NCI-H1092 (cell line): ENCODE results near the gene FAR1.
"Not testable (repeated sequence)": the region's sequence is repeated elsewhere in the genome, so short reads cannot be mapped to it uniquely, and the experiment has no call there.

ENCODE experiments used
- DNase-seq: peaks from one replicate; lab custom pipeline; 2025; lab: John Stamatoyannopoulos, UW

FAR1 gene, protein sequence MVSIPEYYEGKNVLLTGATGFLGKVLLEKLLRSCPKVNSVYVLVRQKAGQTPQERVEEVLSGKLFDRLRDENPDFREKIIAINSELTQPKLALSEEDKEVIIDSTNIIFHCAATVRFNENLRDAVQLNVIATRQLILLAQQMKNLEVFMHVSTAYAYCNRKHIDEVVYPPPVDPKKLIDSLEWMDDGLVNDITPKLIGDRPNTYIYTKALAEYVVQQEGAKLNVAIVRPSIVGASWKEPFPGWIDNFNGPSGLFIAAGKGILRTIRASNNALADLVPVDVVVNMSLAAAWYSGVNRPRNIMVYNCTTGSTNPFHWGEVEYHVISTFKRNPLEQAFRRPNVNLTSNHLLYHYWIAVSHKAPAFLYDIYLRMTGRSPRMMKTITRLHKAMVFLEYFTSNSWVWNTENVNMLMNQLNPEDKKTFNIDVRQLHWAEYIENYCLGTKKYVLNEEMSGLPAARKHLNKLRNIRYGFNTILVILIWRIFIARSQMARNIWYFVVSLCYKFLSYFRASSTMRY

DNA sequence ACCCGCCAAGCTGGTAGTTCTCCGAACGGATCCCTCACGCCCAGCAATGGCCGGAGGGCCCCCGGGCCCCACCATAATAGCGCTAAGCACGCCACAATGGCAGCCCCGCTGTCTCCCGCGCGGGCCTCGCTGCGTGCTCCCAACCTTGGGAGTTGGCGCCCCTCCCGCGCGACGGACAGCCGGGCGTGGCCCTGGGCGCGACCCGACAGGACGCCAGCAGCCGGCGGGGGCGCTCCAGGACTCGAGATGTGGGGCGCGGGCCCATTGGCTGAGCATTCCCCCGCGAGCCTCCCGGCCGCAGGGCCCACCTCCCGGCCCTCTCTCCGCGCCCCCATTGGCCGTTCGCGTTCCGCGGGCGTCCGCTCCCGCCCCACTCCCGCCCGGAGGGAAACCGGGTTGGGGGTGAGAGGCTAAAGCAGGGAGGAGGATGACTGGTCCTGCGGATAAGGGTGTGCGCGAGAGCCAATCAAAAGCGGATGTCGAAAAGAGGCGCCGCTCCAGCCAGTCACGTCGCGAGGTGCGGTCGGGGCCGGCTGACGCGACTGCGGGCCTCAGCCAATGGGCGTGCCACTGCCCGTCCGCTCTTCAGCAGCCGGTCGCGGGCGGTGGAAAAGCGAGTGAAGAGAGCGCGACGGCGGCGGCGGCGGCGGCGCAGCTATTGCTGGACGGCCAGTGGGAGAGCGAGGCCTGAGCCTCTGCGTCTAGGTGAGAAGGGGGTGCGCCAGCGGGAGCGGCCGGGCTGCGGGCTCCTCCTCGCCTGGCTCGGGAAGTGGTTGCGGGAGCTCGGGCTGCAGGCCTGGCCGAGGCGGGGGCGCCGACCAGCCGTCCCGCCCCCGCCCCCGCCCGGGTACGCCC, at the start of gene FAR1:
Gene FAR1, plus strand, starts transcription at position 567 of the 855 bp plus-strand sequence. CDS start 26,098 bp downstream, outside the sequence.
- DNase-seq = peak; percentile 99

DNA sequence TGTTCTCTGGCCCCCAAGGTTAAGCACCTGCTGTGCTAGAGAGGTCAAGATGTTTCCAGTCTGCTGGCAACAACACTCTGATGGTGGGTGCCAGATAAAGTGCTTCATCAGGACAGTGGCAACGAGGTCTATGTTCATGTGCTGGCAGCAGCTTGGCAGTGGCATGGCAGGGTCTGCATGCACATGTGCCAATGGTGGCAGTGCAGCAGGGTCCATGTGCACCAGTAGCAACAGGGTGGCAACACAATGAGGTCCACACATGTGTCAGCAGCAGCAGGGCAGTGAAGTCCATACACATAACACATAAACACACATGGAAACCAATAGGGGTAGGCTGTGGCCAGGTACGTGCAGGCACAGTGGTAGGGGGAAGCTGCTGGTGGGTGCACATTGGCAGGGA, 48.4 kb upstream of the FAR1 start:
- DNase-seq = no peak

DNA sequence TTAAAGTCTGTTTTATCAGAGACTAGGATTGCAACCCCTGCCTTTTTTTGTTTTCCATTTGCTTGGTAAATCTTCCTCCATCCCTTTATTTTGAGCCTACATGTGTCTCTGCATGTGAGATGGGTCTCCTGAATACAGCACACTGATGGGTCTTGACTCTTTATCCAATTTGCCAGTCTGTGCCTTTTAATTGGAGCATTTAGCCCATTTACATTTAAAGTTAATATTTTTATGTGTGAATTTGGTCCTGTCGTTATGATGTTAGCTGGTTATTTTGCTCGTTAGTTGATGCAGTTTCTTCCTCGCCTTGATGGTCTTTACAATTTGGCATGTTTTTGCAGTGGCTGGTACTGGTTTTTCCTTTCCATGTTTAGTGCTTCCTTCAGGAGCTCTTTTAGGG, 41.6 kb upstream of the FAR1 start:
- not testable (repeated sequence) for DNase-seq

DNA sequence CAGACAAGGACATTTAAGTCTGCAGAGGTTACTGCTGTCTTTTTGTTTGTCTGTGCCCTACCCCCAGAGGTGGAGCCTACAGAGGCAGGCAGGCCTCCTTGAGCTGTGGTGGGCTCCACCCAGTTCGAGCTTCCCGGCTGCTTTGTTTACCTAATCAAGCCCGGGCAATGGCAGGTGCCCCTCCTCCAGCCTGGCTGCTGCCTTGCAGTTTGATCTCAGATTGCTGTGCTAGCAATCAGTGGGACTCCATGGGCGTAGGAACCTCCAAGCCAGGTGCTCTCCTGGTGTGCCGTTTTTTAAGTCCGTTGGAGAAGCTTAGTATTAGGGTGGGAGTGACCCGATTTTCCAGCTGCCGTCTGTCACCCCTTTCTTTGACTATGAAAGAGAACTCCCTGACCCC, 39.8 kb upstream of the FAR1 start:
- DNase-seq = not testable (repeated sequence)

DNA sequence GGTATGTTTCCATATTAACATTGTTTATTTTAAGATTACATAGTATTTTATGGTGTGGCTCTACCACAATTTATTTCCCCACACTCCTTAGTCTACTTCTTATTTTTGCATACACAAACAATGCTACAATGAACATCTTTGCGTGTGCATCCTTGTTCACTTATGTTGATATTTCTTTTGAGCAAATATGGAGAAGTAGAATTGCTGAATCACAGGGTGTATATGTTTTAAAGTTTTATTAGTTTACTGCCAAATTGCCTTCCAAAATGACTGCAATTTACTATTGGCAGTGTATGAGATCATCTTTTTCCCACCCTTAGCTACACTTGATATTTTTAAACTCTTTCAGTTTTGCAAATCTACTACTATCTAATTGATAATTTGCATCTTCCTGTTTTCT, 38.7 kb upstream of the FAR1 start:
- no peak for DNase-seq

DNA sequence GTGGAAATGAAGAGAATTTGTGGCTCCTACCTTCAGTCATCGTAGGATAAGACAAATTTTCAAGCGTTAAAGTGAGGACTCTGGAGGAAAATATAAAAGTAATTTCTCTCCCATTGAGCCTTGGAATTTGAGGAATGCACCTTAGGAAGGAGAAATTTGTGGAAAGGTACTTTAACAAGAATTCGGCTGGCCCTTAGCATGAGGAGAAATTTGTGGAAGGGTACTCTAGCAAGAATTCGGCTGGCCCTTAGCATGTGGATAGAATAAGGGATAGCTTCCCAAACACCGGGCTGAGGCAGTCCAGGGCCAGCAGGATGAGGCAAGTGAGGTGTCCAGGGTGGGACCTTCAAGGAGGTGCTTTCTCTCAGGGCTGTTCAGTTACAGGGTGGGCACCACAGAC, 33.2 kb upstream of the FAR1 start:
- DNase-seq = no peak

DNA sequence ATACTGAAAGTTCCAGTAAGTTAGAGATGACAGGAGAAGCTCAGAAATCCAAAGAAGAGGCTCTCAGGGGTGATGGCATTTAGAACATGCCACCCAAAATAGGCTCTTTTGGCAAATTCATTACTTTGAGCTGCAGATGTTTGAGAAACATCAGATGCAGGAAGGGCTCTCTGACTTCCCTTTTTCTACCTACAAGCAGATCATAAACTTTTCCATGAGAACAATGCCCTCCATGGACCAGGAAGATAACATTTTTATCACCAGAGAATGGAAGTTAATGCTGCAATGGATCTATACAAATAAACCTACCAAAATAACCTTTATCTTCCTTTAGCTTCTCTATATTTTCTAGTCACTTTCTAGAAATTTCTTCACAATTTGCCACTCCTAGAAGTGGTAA, 32.7 kb upstream of the FAR1 start:
- no peak for DNase-seq

DNA sequence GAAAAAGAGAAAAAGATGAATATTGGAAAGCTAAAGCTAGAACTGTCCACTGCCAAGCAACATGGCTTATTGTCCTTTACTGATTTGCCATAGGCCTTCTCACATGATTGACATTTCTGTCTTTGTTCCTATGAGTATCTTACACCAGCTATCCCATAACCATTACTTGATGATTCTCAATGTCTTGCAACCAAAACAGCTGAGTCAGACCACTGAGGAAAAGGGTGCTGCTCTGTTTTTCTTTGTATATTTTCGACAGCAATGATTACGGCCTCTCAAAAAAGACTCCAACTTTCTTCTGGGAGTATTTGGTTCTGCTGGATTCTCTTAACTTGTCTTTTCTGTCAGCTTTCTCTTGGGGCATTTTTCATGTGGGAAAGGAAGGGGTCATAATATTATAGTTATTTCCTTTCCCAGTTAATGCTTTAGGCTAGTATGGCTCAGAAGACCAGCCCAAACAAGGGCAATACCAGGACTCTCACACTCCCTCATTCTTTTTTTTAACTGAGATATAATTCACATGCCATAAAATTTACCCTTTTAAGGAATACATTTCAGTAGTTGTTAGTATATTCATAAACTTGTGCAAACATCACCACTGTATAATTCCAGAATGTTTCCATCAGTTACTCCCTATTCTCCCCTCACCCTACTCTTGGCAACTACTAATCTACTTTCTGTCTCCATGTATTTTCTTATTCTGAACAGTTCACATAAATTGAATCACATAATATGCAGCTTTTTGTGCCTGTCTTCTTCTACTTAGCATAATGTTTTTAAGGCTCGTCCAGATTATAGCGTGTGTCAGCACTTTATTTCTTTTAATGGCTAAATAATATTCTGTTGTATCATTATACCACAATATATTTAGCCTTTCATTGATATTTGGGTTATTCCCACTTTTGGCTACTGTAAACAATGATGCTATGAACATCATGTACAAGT, 31.1 kb upstream of the FAR1 start:
- DNase-seq = no peak

DNA sequence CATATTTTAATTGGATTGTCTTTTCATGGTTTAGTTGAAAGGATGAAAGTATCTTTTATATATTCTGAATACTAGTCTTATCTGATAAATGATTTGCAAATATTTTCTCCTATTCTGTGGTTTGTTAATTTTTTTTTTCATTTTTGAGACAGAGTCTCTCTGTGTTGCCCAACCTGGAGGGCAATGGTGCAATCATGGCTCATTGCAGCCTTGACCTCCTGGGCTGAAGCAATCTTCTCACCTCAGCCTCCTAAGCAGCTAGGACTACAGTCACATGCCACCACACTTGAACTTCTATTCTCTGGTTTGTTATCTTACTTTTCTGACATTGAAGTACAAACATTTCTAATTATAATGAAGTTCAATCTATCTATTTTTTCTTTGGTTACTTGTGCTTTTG, 30.0 kb upstream of the FAR1 start:
- DNase-seq = no peak

DNA sequence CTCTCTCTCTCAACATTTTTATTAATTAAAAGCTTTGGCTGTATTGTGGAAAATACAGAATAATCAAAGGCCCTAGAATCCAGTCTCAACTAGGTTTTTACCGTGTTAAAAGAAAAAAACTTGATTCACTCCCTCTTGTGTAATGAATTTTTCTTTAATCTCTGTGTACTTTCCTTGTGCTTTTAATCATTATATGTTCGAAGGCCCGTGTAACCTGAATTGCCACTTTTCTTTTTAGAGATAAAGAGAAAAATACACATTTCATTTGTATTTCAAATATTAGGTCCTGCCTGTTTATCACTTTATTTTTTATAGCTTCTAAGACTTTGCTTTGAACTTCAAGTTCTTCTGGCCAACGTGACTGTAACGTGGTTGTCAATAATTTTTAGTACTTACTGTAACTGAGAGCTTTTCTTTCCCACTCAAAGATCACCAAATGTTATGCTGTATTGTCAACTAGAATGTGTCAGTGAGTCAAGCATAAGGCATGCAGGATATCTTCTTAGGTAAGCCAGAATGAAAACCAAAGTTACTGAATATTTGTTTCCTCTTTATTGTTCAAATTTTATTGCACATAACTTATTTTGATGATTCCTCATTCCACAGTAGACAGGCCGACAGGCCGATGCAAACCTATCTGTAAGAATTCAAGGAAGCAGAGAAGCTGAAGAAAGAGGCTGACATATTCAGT, 23.3 kb upstream of the FAR1 start:
- DNase-seq = no peak

DNA sequence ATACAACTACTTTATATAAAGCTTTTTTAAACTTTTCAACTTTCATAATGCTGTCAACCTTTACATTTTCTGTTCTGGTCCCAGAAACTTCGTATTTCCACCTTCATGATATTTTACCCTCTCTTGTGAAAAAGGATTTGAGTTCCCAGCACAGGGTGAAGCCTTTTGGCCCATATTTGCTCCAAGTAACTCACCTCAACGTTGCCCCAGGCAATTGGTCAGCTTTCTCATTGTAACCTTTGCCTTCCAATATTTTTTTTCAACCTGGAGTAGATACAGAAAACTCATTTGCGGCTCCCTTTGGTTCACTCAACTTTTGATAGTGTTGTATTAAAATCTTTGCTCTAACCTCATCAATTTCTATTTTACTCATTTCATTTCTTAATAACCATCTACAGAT, 21.1 kb upstream of the FAR1 start:
- no peak for DNase-seq

DNA sequence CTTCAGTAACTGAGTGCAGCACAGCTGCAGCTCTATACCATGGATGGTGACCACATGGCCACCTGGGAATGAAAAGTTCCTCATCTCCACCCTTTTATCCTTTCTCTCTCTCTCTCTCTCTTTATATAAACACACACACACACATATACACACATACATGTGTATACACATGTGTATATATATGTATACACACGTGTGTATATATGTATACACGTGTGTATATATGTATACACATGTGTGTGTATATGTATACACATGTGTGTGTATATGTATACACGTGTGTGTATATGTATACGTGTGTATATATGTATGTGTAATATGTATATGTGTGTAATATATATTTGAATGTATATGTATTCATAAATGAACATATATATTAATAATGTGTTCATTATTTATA, 18.8 kb upstream of the FAR1 start:
- no peak for DNase-seq

DNA sequence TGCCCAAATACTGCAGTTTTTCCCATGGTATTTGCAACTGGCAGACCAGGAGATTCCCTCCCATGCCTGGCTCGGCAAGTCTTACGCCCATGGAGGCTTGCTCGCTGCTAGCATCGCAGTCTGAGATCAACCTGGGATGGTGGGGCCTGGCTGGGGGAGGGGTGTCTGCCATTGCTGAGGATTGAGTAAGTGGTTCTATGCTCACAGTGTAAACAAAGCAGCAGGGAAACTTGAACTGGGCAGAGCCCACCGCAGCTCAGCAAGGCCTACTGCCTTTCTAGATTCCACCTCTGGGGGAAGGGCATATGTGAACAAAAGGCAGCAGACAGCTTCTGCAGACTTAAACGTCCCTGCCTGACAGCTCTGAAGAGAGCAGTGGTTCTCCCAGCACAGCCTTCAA, 17.0 kb upstream of the FAR1 start:
- not testable (repeated sequence) for DNase-seq

DNA sequence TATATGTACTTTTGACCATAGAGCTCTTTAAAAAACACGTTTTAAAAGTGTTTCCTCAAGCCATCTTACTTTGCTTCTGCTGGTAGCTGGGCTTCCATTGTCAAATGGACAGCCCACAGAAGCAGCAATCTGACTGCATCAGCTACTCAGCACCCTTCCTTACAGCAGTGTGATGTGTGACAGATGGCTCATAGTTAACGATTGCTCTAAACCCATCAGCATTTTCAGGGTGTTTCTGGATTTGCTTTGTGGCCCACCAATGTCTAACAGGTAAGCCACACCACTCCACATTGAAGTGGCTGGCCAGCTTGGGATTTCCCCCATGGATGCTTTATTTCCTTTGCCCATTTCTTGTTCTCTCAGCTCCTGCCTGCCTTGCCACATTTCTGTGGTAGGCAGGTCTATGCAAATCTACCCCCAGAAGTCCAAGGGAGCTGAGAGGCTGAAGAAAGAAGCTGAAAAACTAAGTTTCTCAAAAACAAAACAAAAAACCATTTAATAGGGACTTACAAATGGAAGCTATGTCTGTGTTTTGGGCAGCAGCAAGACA, 7.3 kb upstream of the FAR1 start:
- DNase-seq = no peak

DNA sequence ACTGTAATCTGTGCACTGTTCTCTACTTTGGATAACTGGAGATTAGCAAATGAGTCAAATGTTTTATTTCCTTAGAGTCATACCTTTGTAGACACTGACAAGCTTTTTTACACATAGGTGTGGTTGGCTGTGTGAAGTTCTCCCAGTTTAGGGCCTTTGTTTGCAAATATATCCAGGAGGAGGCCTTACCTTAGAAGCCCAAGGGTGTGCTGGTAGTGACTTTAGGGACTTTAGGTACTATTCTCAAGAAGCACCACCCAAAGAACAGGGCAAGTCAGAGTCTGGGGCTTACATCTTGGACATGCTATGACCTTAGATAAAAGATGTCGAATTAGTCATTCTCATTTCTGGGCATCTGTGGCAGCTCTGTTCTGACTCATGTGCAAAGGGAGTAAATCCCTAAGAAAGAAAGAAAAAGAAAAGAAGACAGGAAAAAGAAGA, 4.8 kb upstream of the FAR1 start:
- no peak for DNase-seq

DNA sequence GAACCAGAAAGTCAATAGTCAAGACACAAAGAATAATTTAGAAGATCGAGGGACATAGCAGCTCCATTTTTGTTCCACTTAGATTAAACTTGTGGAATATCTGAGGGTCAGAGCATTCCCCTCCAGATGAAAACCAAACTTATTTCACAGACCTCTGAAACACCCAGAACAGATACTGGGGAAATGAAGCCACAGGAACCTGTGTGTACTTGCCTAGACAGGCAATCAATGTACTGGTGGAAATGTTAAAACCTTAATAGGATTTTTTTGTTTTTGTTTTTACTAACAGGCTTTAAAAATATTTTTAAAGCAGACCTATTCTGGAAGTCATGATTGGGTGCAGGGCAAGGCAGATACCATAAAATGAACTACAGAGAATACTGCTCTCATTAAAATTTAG, 4.1 kb upstream of the FAR1 start:
- no peak for DNase-seq

DNA sequence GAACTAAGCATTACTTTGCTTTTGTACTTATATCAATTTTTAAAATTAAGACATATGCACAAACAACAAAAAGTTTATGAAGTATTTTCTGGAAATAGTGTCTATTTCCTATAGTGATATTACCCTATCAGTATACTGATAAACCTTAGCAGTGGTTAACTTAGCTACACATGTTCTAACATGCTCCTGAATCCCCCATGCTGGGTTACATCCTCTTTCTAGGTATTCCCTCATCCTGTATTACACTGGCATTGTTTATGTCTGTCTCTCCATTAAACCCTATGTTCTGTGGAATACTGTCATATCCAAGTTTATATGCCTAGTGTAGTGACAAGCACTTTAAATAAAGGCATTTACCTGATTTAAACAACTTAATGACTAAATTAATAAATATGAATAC, 1.8 kb upstream of the FAR1 start:
- no peak for DNase-seq

DNA sequence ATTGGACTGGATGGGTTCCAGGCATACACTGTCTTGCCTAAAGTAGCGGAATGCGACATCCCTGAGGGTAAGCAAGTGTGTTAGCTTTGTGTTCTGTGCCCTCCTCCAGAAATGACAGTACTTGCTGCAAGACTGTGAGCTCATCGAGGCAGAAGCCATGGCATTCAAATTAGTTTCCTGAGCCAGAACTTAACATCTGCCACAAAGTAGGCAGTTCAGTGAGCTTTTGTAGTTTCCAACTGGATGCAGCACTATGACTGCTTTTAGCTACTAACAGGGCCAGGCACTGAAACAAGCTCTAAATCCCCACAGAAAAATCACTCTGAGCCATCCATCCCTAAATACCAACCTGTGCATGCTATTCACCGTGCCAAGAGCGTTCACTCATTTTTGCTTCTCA, 1.2 kb upstream of the FAR1 start:
- no peak for DNase-seq

DNA sequence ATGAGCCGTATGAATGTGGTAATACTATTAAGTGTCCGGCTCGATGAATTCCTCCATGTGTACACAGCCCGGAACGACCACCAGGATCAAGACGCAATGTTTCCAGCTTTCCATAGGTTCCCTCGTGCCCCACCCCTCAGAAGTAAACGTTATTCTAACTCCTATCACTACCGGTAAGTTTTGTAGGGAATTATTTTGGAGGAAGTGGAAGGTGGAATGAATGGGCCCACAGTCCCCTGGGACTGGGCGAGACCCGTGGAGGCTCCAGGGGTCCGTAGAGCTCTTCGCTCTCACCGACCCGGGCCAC, 720 bp upstream of the FAR1 start:
- DNase-seq = no peak

DNA sequence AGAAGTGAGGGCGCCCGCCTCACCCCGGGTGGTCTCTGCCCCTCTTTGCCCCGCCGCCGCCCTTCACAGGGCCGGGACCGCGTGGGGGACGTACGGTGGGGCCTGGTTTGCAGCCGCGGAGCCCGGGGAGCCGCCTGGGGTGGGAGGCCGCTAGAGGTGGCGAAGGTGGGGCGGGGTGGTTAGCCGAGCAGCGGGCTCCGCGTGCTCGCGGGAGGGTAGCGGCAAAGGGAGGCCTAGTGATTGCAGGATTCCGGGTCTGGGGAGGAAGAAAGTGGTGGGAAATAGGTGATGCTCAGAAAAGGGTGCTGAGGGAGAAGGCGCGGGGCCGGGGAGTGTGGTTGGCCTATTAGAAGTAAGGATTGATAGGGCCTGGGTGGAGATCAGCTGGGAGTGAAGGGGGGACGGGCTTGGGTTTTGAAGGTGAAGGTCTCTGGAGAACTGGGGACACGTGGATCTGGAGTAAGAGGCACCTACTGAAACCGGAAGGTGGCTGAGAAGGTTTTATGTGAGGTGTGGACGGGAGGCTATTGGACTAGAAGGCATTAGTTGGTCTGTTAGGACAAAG, 571 bp downstream of the FAR1 start:
- DNase-seq = no peak
